ENCODE measurements around the gene PSMD4.

DNA sequence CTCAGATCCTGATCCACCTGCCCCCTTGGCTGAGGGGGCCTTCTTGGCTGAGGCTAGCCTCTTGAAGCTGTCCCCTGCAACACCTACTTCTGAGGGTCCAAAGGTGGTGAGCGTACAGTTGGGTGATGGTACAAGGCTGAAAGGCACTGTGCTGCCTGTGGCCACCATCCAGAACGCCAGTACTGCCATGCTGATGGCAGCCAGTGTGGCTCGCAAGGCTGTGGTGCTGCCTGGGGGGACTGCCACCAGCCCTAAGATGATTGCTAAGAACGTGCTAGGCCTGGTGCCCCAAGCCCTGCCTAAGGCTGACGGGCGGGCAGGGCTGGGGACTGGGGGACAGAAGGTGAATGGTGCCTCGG, 32.8 kb downstream of the PSMD4 start:
- TF ChIP-seq, protein P1, sequence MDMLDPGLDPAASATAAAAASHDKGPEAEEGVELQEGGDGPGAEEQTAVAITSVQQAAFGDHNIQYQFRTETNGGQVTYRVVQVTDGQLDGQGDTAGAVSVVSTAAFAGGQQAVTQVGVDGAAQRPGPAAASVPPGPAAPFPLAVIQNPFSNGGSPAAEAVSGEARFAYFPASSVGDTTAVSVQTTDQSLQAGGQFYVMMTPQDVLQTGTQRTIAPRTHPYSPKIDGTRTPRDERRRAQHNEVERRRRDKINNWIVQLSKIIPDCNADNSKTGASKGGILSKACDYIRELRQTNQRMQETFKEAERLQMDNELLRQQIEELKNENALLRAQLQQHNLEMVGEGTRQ (IDR thresholded peaks at IDR 0.05; ENCODE audit: low read length), result no peak
- TF ChIP-seq ZNF274 (IDR thresholded peaks at IDR 0.05; ENCODE audit: borderline replicate concordance, extremely low read depth, low read length), result no peak
- TF ChIP-seq POLR2AphosphoS5 (IDR thresholded peaks at IDR 0.05; ENCODE audit: low read depth, low read length), result no peak; the same call in 1 of the 2 replicates
- TF ChIP-seq CTCF (IDR thresholded peaks at IDR 0.05; ENCODE audit: control extremely low read depth in 1 of 3, insufficient read depth in 1 of 3, low read depth in 1 of 3, low read length in 3 of 3), result no peak
- no peak for TF ChIP-seq ASH2L (IDR thresholded peaks at IDR 0.05; ENCODE audit: low read length)
- TF ChIP-seq, protein P2, sequence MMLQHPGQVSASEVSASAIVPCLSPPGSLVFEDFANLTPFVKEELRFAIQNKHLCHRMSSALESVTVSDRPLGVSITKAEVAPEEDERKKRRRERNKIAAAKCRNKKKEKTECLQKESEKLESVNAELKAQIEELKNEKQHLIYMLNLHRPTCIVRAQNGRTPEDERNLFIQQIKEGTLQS (IDR thresholded peaks at IDR 0.05; ENCODE audit: insufficient read depth, low read depth, low read length), result no peak
- no peak for TF ChIP-seq HDAC6 (IDR thresholded peaks at IDR 0.05; ENCODE audit: low read depth, low read length)
- TF ChIP-seq BACH1 (IDR thresholded peaks at IDR 0.05; ENCODE audit: low read length), result no peak
- TF ChIP-seq EZH2 (IDR thresholded peaks at IDR 0.05; ENCODE audit: low read depth, low read length, severe bottlenecking), result no peak
- no peak for TF ChIP-seq ATF2 (IDR thresholded peaks at IDR 0.05; ENCODE audit: low read length)
- TF ChIP-seq POLR2A (IDR thresholded peaks at IDR 0.05; ENCODE audit: control extremely low read depth in 1 of 2, low read depth in 2 of 2, low read length in 2 of 2), result no peak
- no peak for TF ChIP-seq RAD21 (IDR thresholded peaks at IDR 0.05 in 1 of 2, conservative IDR thresholded peaks at IDR 0.05 in 1 of 2; ENCODE audit: low read depth in 2 of 2, low read length in 2 of 2)
- TF ChIP-seq FOSL1 (IDR thresholded peaks at IDR 0.05; ENCODE audit: insufficient read depth, low read depth, low read length), result no peak

All from H1 (cell line).